Left lung (tissue), 10 donors: ENCODE results near the gene MXRA7. TPM values are rescaled to one million over a fixed set of nuclear protein-coding genes. Genes with fewer than 3 reads are reported as not detected.

Source experiments
- ATAC-seq: fragments of 200-7000 bp; cut with Tn5 transposase; one replicate; pipeline ENCODE4 v1.9.1; 2020; ENCODE audit warnings: moderate library complexity
- DNase-seq, 4 donors: peaks; one replicate each; pipeline ENCODE4 v3.0.0-alpha.2; 2013 to 2020
- H3K27ac ChIP-seq, 2 donors: fragments of 200-600 bp; sonication (generic) in 1 of 2; one replicate each; pipeline versions ENCODE4 v1.5.0 to v1.8.0; 2020 to 2021
- H3K27me3 ChIP-seq, 2 donors: fragments of 200-600 bp; sonication (generic) in 1 of 2; one replicate each; pipeline versions ENCODE4 v1.5.0 to v1.8.0; 2020 to 2021
- H3K36me3 ChIP-seq, 2 donors: fragments of 200-600 bp; sonication (generic) in 1 of 2; one replicate each; pipeline versions ENCODE4 v1.5.0 to v1.8.0; 2020 to 2021
- H3K4me1 ChIP-seq, 2 donors: fragments of 200-600 bp; one replicate each; pipeline ENCODE4 v1.8.0; 2021
- H3K4me3 ChIP-seq, 2 donors: fragments of 200-600 bp; sonication (generic) in 1 of 2; one replicate each; pipeline versions ENCODE4 v1.5.0 to v1.8.0; 2020 to 2021; ENCODE audit warnings: mild to moderate bottlenecking in 1 of 2
- H3K9me3 ChIP-seq, 2 donors: fragments of 200-600 bp; sonication (generic) in 1 of 2; one replicate each; pipeline versions ENCODE4 v1.5.0 to v1.8.0; 2020 to 2021
- intact Hi-C, 2 donors: fragments of 100-400 bp; cut with DNase I; formaldehyde crosslinking; loops; one replicate each; pipeline versions ENCODE4 v1.11.2 to v1.14.2; 2022
- polyA plus RNA-seq, 6 donors: library from polyadenylated mRNA; unstranded; fragments of 120-200 nt; gene quantifications; one replicate each; pipeline ENCODE4 v1.2.1, GENCODE V29; 2013; ENCODE audit not compliant: insufficient read length in 6 of 6
- total RNA-seq, 2 donors: library from RNA; stranded (reverse); fragmentation: NEBNext Ultra II Directional; extraction: Animal tissue kit (Norgen Biotek cat#: 25700); gene quantifications; one replicate each; pipeline ENCODE4 v1.2.1, GENCODE V29; 2021
- TF ChIP-seq, protein P1 (sequence below), 2 donors: fragments of 200-600 bp; sonication (generic) in 1 of 2; IDR thresholded peaks; one replicate each; pipeline versions ENCODE4 v1.5.0 to v1.8.0; 2021; ENCODE audit warnings: antibody characterized with exemption in 2 of 2
- donor health status: DM: no; HTN: yes; CAD: no.
- donor health status: DM: no; HTN: no; CAD: no.

MXRA7 gene
- total and polyA plus RNA-seq, 8 donors = 71.5 to 211 (median 88.2) TPM

DNA sequence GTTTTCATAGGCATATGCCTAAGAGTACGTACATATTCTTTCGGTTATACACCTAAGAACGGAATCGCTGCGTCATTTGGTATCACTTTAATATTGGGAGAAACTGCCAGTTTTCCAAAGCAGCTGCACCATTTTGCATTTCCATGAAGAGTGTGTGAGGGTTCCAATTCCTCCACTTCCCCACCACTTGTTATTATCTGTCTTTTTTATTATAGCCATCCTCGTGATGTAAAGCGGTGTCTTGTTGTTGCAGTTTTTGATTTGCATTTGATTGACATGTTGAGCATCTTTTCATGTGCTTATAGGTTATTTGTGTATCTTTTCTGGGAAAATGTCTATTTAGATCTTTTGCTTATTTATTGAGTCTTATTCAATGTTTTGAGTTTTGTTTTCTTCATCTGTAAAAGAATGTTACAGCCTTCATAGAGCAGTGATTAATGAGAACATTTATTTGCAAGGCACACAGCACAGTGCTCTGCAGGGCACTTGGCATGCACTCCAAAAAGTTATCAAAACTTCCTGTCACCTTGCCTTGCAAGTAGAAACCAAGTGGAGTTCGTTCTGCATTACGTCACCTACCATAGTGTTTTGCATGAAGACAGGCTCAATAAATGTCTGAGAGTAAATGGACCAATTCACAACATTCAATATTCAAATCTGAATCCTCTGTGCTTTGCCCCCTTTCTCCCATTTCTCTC is 40.6 kb downstream of the MXRA7 start:
- DNase-seq = peak in 1 of 4 donors; percentile 72

DNA sequence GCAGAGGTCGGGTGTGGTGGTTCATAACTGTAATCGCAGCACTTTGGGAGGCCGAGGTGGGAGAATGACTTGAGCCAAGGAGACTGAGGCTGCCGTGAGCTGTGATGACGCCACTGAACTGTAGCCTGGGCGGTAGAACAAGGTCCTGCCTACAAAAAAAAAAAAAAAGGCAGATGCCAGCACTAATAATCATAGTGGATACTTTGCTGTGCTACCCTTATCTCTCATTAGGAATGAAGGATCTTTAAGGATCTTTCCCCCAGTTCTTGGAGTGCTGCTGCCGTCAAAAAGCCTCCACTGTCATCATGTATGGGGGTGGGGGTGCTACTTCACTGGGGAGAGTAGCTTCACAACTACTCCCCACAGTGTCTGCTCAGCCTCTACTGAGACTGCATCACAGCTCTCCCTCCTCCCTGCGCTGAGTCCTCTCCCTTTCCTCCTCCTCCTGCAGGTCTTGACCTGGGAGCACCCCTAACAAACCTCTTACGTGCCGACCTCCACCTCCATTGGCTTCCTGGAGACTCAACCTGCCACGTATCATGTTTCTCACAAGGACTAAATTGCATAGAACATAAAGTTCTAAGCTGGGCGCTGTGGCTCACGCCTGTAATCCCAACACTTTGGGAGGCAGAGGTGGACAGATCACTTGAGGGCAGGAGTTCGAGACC is 42.8 kb downstream of the MXRA7 start:
- TF ChIP-seq, protein P1, sequence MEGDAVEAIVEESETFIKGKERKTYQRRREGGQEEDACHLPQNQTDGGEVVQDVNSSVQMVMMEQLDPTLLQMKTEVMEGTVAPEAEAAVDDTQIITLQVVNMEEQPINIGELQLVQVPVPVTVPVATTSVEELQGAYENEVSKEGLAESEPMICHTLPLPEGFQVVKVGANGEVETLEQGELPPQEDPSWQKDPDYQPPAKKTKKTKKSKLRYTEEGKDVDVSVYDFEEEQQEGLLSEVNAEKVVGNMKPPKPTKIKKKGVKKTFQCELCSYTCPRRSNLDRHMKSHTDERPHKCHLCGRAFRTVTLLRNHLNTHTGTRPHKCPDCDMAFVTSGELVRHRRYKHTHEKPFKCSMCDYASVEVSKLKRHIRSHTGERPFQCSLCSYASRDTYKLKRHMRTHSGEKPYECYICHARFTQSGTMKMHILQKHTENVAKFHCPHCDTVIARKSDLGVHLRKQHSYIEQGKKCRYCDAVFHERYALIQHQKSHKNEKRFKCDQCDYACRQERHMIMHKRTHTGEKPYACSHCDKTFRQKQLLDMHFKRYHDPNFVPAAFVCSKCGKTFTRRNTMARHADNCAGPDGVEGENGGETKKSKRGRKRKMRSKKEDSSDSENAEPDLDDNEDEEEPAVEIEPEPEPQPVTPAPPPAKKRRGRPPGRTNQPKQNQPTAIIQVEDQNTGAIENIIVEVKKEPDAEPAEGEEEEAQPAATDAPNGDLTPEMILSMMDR (IDR thresholded peaks at IDR 0.05) = no peak
- H3K9me3 ChIP-seq = no peaks in the 10 kb centered on the region
- ATAC-seq (no peak), DNase-seq (no peak)
- H3K4me1 ChIP-seq = peaks cover 11 to 21% of the 10 kb centered on the region in 2 donors
- H3K27ac ChIP-seq = no peak overlapping the region
- H3K4me3 ChIP-seq = no peak overlapping the region
- intact Hi-C loops = no loop called here
- H3K36me3 ChIP-seq = no peaks in the 10 kb centered on the region
- H3K27me3 ChIP-seq = no peaks in the 10 kb centered on the region

More for the DNA sequence above, 40.6 kb downstream of the MXRA7 start:
- Histone ChIP-seq H3K4me1 (peaks cover 11 to 21% of the 10 kb centered on the region in 2 donors), H3K4me3 (no peak overlapping the region), H3K36me3 (no peaks in the 10 kb centered on the region), H3K9me3 (no peaks in the 10 kb centered on the region), H3K27ac (peak overlapping the region; percentile 88 to 90), H3K27me3 (no peaks in the 10 kb centered on the region)
- intact Hi-C loops = no loop called here
- TF ChIP-seq, protein P1 (IDR thresholded peaks at IDR 0.05) = no peak
- peak; percentile 42 for ATAC-seq

DNA sequence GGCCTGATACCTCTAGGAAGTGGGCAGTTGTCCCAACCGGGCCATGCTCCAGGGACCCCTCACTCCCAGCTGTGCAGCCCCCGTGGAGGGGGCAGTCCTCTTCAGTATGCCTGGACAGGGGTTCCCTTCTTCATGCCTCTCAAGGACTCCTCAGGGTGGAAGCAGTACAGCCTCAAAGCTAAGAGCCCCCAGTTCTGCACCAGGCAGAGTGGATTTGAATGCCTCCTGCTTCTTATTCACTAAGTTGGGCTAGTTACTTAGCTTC is 43.3 kb downstream of the MXRA7 start:
- no peaks in the 10 kb centered on the region for H3K36me3 ChIP-seq
- DNase-seq (no peak), ATAC-seq (no peak)
- H3K4me3 ChIP-seq = no peak overlapping the region
- no peaks in the 10 kb centered on the region for H3K9me3 ChIP-seq
- peaks cover 8 to 16% of the 10 kb centered on the region in 2 donors for H3K4me1 ChIP-seq
- TF ChIP-seq, protein P1 (IDR thresholded peaks at IDR 0.05) = no peak
- no peak overlapping the region for H3K27ac ChIP-seq
- intact Hi-C loops = no loop called here
- H3K27me3 ChIP-seq = no peaks in the 10 kb centered on the region

DNA sequence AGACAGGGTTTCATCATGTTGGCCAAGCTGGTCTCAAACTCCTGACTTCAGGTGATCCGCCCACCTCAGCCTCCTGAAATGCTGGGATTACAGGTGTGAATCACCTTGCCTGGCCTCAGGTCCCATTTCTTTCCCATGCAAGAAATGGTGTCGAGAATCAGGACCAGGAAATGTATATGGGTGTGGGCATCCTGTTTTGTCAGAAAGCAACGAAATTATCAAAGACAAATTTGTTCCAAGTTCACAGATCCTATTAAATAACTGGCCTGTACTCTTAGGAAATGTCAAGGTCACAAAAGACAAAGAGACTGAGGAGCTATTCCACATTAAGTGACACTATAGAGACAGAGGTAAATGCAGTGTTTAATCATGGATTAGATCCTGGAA is 50.1 kb downstream of the MXRA7 start:
- intact Hi-C loops = no loop called here
- no peak for DNase-seq
- no peaks in the 10 kb centered on the region for H3K36me3 ChIP-seq
- TF ChIP-seq, protein P1 (IDR thresholded peaks at IDR 0.05) = no peak
- H3K9me3 ChIP-seq = no peaks in the 10 kb centered on the region
- no peaks in the 10 kb centered on the region for H3K27me3 ChIP-seq
- ATAC-seq = no peak
- no peak overlapping the region for H3K4me3 ChIP-seq
- peaks cover 0 to 24% of the 10 kb centered on the region in 2 donors for H3K4me1 ChIP-seq
- H3K27ac ChIP-seq = no peak overlapping the region

DNA sequence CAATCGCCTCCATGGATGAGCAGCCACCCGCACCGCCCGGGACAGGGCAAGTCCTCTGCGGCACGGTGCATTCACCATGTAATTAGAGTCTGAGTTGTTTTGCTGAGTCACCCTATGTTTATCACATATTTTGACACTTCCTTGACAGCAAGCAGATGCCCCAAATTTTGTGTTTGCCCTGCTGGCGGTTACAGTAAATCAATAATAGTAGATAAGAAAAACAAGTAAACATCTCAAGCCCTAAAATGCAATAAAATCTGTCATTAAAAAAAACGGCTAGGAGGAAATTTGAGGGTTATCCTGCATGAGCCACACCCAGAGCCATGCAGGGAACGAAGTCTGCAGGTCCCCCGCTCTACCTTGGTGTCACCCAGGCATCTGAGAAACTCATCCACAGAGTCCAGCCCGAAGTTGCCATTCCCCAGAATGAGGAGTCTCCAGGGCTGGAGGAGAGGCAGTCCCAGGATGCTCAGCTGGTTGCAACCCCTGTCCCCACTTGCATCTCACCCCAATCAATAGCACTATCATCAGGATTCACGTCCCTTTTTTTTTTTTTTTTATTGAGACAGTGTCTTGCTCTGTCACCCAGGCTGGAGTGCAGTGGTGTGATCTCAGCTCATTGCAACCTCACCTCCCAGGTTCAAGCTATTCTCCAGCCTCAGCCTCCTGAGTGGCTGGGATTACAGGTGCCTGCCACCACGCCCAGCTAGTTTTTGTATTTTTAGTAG is 50.7 kb downstream of the MXRA7 start:
- TF ChIP-seq, protein P1 (IDR thresholded peaks at IDR 0.05) = no peak
- no peak overlapping the region for H3K27ac ChIP-seq
- DNase-seq = peak in 1 of 4 donors; percentile 79
- H3K36me3 ChIP-seq = no peaks in the 10 kb centered on the region
- no peak for ATAC-seq
- no peak overlapping the region for H3K4me3 ChIP-seq
- intact Hi-C loops = no loop called here
- peaks cover 0 to 24% of the 10 kb centered on the region in 2 donors for H3K4me1 ChIP-seq
- no peaks in the 10 kb centered on the region for H3K27me3 ChIP-seq
- H3K9me3 ChIP-seq = no peaks in the 10 kb centered on the region
